DOHH2 (cell line): ENCODE data around the gene RAB4A.

Experiments used
- H3F3A ChIP-seq: fragments of 200-600 bp; sonication (generic), shearing (Covaris generic); 2 replicates; pipeline ENCODE4 v1.6.0; 2016; ENCODE audit warnings: antibody characterized with exemption, mild to moderate bottlenecking; ENCODE audit not compliant: control insufficient read depth, insufficient read depth
- H3K27ac ChIP-seq: fragments of 200-600 bp; sonication (generic); 2 replicates; pipeline ENCODE4 v1.5.1; 2014; ENCODE audit warnings: low read depth, mild to moderate bottlenecking, low read length, moderate library complexity
- H3K27me3 ChIP-seq: fragments of 200-600 bp; sonication (generic); 2 replicates; pipeline ENCODE4 v1.6.1; 2014; ENCODE audit warnings: mild to moderate bottlenecking, low read length, mixed read lengths; ENCODE audit not compliant: control insufficient read depth
- H3K36me3 ChIP-seq: fragments of 200-600 bp; sonication (generic); 2 replicates; pipeline ENCODE4 v1.6.1; 2014; ENCODE audit warnings: mild to moderate bottlenecking, low read length, moderate library complexity, mixed read lengths; ENCODE audit not compliant: control insufficient read depth
- H3K4me1 ChIP-seq: fragments of 200-600 bp; sonication (generic); 2 replicates; pipeline ENCODE4 v1.6.1; 2014; ENCODE audit warnings: mild to moderate bottlenecking, low read length, mixed read lengths; ENCODE audit not compliant: control insufficient read depth
- H3K4me2 ChIP-seq: fragments of 200-600 bp; sonication (generic); 2 replicates; pipeline ENCODE4 v1.6.0; 2014; ENCODE audit warnings: mild to moderate bottlenecking, low read length, moderate library complexity
- H3K4me3 ChIP-seq: fragments of 200-600 bp; sonication (generic); 2 replicates; pipeline ENCODE4 v1.5.1; 2014; ENCODE audit warnings: mild to moderate bottlenecking, low read length, mixed read lengths
- H3K79me2 ChIP-seq: fragments of 200-600 bp; sonication (generic); 2 replicates; pipeline ENCODE4 v1.6.1; 2014; ENCODE audit warnings: mild to moderate bottlenecking, low read length, mixed read lengths; ENCODE audit not compliant: control insufficient read depth
- H3K9me2 ChIP-seq: fragments of 200-600 bp; sonication (generic); replicated peaks from 2 replicates; pipeline ENCODE4 v1.6.1; 2014; ENCODE audit warnings: mild to moderate bottlenecking, low read length, mixed read lengths; ENCODE audit not compliant: control insufficient read depth
- H3K9me3 ChIP-seq: fragments of 200-600 bp; sonication (generic); 2 replicates; pipeline ENCODE4 v1.6.1; 2014; ENCODE audit warnings: antibody characterized with exemption, low read length, mixed read lengths; ENCODE audit not compliant: control insufficient read depth, insufficient read depth
- H4K20me1 ChIP-seq: fragments of 200-600 bp; sonication (generic); 2 replicates; pipeline ENCODE4 v1.6.0; 2014; ENCODE audit warnings: low read depth, mild to moderate bottlenecking, antibody characterized with exemption, low read length, moderate library complexity; ENCODE audit not compliant: control insufficient read depth, insufficient read depth
- CTCF ChIP-seq: fragments of 200-600 bp; sonication (generic); IDR thresholded peaks from one replicate; pipeline ENCODE4 v1.5.1; 2014; ENCODE audit warnings: antibody characterized with exemption, mild to moderate bottlenecking, low read depth, low read length; ENCODE audit not compliant: poor library complexity, severe bottlenecking
- EZH2phosphoT487 ChIP-seq: fragments of 200-600 bp; sonication (generic); IDR thresholded peaks from 2 replicates; pipeline ENCODE4 v1.6.1; 2017; ENCODE audit warnings: borderline replicate concordance, mild to moderate bottlenecking, antibody characterized with exemption, low read length, moderate library complexity, mixed read lengths

Gene RAB4A

GRCh38 chr1:229231754-229232119 lies 39.2 kb upstream of the RAB4A start:
- Histone ChIP-seq H3K79me2 (no peaks in the 10 kb centered on the region), H4K20me1 (no peaks in the 10 kb centered on the region), H3K27ac (no peak overlapping the region), H3K36me3 (no peaks in the 10 kb centered on the region), H3K4me3 (no peak overlapping the region), H3F3A (no peaks in the 10 kb centered on the region), H3K27me3 (peaks cover 46% of the 10 kb centered on the region), H3K9me2 (no peaks in the 10 kb centered on the region), H3K4me1 (peaks cover 3% of the 10 kb centered on the region; the same call in 1 of the 2 replicates), H3K9me3 (no peaks in the 10 kb centered on the region), H3K4me2 (no peak overlapping the region)
- no peak for TF ChIP-seq EZH2phosphoT487
- no peak for TF ChIP-seq CTCF

- Histone ChIP-seq H3K79me2 (no peaks in the 10 kb centered on the region), H3K4me1 (peaks cover 3% of the 10 kb centered on the region; the same call in 1 of the 2 replicates), H4K20me1 (no peaks in the 10 kb centered on the region), H3K27ac (no peak overlapping the region), H3K4me3 (no peak overlapping the region), H3F3A (no peaks in the 10 kb centered on the region), H3K27me3 (peaks cover 31% of the 10 kb centered on the region), H3K9me3 (no peaks in the 10 kb centered on the region), H3K9me2 (no peaks in the 10 kb centered on the region), H3K4me2 (no peak overlapping the region), H3K36me3 (no peaks in the 10 kb centered on the region)
- TF ChIP-seq EZH2phosphoT487, result no peak
- no peak for TF ChIP-seq CTCF
These were observed 35.9 kb upstream of the RAB4A start for GRCh38 chr1:229234870-229235472.

GRCh38 chr1:229237320-229237719 lies 33.6 kb upstream of the RAB4A start:
- Histone ChIP-seq H3K9me3 (no peaks in the 10 kb centered on the region), H3K79me2 (no peaks in the 10 kb centered on the region), H3F3A (no peaks in the 10 kb centered on the region), H3K36me3 (no peaks in the 10 kb centered on the region), H3K4me3 (no peak overlapping the region), H3K9me2 (no peaks in the 10 kb centered on the region), H4K20me1 (no peaks in the 10 kb centered on the region), H3K27me3 (peaks cover 7% of the 10 kb centered on the region), H3K4me1 (no peaks in the 10 kb centered on the region), H3K27ac (no peak overlapping the region), H3K4me2 (no peak overlapping the region)
- TF ChIP-seq CTCF (no peak), EZH2phosphoT487 (no peak)
